Liver (tissue), 3 donors: ENCODE measurements around the gene BRCA2.

Source experiments
- CTCF ChIP-seq: fragments of 150-350 bp; IDR thresholded peaks from 2 replicates; pipeline ENCODE4 v1.5.1; 2017; ENCODE audit warnings: improper control_type of control experiment, low read depth, low read length; ENCODE audit not compliant: missing input control
- FOXA1 ChIP-seq: IDR thresholded peaks from 2 replicates; pipeline ENCODE4 v1.6.1; 2016; ENCODE audit warnings: antibody characterized with exemption
- RAD21 ChIP-seq, 2 donors: IDR thresholded peaks; 2 replicates each; pipeline ENCODE4 v1.6.1; 2016; ENCODE audit warnings: antibody characterized with exemption in 2 of 2, mild to moderate bottlenecking in 2 of 2
- RXRA ChIP-seq, 2 donors: IDR thresholded peaks; 2 replicates each; pipeline ENCODE4 v1.6.1; 2017 to 2018; ENCODE audit warnings: antibody characterized with exemption in 2 of 2, mild to moderate bottlenecking in 1 of 2
- donor health status: healthy.
- donor health status: healthy.

DNA sequence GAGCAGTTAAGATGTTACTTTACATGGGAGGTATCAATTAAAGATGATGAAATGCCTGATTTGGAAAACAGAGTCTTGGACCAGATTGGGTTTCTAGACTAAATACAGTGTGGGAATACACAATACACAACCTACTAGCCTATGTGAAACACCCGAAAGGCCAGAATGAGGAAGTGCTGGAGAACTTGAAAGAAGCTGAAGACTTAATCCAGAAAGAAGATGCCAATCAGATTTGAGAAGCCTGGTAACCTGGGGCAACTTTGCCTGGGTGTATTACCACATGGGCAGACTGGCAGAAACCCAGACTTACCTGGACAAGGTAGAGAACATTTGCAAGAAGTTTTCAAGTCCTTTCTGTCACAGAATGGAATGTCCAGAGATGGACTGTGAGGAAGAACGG, 69.4 kb downstream of the BRCA2 start:
- no peak for TF ChIP-seq RAD21 (IDR thresholded peaks at IDR 0.05)
- TF ChIP-seq CTCF = no peak
- no peak for TF ChIP-seq RXRA (IDR thresholded peaks at IDR 0.05)
- no peak for TF ChIP-seq FOXA1
